HG03175 (cell line): ENCODE measurements around the gene ADAM12.
"Not testable (repeated sequence)": the region's sequence is repeated elsewhere in the genome, so short reads cannot be mapped to it uniquely, and the experiment has no call there.

Experiments used
- ATAC-seq: cut with Tn5 transposase; IDR thresholded peaks from one replicate; pipeline ENCODE4 v1.9.1; 2021; ENCODE audit warnings: mild to moderate bottlenecking, moderate library complexity; ENCODE audit not compliant: unreplicated experiment

The ADAM12 gene

GRCh38 chr10:126191192-126191591 is 197.1 kb downstream of the ADAM12 start:
- no peak for ATAC-seq

GRCh38 chr10:126188679-126189200 is 199.5 kb downstream of the ADAM12 start:
- ATAC-seq, result no peak

GRCh38 chr10:126187399-126187798 is 200.9 kb downstream of the ADAM12 start:
- ATAC-seq, result no peak

GRCh38 chr10:126186766-126187165 is 201.5 kb downstream of the ADAM12 start:
- ATAC-seq, result no peak

DNA sequence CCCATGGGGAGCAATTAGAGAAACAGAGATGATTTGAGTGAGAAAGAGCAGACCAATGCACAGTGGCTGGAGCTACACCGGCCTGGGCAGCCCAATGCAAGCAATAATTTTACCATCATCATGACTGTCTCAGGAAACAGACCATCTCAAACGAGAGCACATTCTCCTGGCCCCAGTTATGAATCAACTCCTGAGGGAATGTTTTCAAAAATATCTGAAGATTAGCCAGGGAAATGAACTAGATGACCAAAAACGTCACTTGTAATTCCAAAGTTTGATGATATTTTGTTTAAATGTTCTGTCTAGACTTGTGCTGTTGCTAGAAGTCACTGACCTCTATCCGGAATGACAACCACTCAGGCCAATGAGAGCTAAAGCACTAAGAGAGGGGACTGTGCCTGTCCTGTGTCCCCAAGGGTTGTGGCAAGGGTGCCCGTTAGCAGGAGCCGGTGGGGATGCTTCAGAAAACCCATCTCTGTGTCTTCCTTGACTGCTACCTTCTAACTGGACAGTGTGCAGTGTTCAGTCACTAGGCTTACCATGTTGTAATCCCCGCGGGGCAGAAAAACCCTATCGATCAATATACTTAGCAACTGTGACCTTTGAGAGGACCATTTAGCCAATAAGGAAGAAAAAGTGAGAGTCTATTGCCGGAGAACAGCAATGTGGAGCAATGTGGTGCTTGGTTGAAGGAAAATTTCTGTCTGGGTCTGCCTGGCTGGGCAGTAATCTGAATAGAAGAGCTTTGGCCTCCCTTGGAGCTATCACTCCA is 202.4 kb downstream of the ADAM12 start:
- ATAC-seq, result no peak

GRCh38 chr10:126181626-126182025 is 206.7 kb downstream of the ADAM12 start:
- ATAC-seq, result no peak

DNA sequence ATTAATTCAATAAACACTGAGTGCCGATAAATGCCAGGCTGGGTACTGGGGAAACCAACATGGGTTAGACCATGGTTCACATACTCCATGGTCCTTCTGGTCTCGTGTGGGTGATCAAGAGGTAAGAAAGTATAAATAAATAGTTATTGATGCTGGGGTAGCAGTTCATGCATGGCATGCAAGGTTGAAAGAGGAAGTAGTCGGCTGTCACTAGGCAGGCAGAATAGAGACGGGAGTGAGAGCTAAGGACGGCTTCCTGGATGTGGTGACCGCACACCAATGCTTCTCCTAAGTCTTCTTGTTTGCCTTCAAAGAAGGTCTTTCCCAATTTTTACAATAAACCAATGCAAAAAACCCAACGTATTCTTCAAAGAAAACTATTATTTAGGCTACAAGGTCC is 208.6 kb downstream of the ADAM12 start:
- ATAC-seq, result peak; percentile 81

GRCh38 chr10:126177417-126178030 is 210.8 kb downstream of the ADAM12 start:
- ATAC-seq, result no peak

- no peak for ATAC-seq
These were observed 212.5 kb downstream of the ADAM12 start for GRCh38 chr10:126175641-126176262.

DNA sequence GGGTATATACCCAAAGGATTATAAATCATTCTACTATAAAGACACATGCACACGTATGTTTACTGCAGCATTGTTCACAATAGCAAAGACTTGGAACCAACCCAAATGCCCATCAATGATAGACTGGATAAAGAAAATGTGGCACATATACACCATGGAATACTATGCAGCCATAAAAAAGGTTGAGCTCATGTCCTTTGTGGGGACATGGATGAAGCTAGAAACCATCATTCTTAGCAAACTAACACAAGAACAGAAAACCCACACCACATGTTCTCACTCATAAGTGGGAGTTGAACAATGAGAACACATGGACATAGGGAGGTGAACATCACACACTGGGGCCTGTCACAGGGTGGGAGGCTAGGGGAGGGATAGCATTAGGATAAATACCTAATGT is 215.5 kb downstream of the ADAM12 start:
- ATAC-seq, result not testable (repeated sequence)

DNA sequence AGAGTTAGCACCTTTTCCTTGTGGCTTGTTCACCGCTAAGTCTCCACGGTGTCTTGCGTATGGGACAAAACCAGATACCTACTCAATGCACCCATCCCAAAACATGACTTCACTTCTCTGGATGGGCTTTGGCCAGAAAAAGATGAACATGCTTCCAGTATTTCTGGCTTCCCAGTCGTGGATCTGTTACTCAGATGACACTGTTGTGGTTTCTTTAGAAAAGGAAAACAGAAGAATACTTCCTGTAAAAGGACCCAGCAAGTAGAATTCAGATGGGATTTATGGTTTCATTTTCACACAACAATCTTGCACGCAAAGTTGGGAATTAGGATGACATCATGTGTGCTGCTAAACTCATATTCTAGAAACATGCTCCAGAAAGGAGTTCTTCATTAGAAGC is 216.7 kb downstream of the ADAM12 start:
- no peak for ATAC-seq

DNA sequence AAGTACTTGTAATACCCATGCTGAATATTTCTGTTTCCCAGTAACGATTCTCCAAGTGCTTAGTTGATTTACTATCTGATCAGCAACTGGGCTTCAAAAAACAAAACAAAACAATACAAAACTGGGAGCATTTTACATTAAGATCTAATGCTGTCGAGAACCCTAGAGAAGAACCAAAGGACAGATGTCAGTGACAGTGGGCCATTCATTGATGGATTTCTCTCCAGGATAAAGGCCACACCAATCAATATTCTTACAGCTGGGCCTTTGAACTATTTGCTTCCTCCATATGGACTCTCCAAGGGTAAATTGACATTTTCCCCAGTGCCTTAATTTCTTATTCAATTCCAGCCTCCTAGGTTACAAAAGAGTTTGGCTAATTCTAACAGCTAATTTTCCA is 217.5 kb downstream of the ADAM12 start:
- no peak for ATAC-seq

- ATAC-seq, result no peak
These were observed 217.9 kb downstream of the ADAM12 start for GRCh38 chr10:126170371-126170770.

DNA sequence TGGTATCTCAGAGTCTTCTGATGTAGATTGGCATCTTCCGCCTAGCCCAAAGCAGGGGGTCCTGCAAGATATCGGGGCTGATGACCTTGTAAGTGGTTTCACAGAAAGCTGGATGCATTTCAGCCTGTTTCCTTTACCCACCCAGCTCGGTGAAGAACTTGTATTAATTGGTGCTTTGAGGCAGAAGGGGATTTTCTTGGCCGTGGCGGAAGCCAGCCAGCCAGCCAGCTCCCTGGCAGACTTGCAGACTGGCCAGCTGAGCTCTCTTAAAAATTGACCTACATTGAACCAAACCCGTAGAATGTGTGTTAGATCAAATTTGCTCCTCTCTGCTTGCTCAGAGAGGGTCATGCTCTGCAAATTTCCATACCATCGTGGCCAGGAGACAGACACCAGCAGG is 218.4 kb downstream of the ADAM12 start:
- no peak for ATAC-seq

DNA sequence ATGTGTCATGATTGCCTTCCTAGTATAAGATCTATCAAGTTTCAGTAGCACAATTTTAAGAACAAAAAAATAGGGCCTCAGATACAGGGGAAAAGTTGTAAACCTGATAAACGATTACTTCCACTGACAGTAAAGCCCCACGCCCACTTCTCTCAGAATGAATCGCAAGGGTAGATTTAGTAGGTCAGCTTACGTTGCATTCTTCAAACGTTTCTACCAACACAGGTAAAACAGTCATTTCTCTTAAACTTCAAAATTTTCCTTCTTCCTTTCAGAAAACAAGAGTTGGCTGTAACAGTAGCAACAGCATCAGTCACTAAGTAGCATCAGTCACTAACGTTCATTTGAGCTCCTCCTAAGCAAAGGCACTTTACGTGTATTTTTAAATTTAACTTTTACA is 221.5 kb downstream of the ADAM12 start:
- ATAC-seq, result no peak

GRCh38 chr10:126165874-126166273 is 222.4 kb downstream of the ADAM12 start:
- no peak for ATAC-seq

DNA sequence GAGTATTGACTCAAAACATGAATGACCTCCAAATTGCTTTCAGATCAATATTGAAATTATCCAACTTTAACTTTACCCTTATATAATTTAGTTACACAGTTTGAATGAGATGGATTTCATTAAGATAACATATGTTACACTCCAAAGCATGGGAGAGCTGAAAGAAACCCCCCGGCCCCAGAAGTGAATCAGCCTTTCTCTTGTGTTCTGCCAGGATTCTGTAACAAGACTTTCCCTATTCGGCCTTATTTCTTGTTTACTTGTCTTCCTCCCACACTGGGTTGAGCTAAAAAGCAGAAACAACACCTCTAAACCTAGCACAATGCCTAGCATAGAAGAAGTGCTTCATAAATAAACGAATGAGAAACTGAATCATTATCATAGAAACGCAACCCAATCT is 224.8 kb downstream of the ADAM12 start:
- no peak for ATAC-seq

DNA sequence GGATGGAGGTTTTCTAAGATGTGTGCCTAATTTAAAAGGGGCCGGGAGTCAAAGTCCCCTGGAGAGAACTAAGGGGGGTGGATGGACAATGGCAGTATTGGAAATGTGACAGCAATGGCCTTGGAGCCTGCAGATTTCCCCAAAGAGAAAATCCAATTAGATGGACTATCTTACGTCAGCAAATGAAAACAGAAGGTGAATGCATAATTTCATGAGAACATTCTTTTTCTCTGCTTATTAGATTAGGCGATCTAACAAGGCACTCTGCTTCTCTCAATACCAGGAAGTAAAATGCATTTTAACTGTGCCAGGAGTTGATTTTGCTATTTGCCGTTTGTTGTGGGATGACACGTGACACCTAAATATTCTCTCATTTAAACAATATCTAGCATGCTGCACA is 226.6 kb downstream of the ADAM12 start:
- ATAC-seq, result no peak

- ATAC-seq, result no peak
These were observed 227.2 kb downstream of the ADAM12 start for GRCh38 chr10:126160971-126161630.

GRCh38 chr10:126160571-126160970 is 227.7 kb downstream of the ADAM12 start:
- no peak for ATAC-seq

DNA sequence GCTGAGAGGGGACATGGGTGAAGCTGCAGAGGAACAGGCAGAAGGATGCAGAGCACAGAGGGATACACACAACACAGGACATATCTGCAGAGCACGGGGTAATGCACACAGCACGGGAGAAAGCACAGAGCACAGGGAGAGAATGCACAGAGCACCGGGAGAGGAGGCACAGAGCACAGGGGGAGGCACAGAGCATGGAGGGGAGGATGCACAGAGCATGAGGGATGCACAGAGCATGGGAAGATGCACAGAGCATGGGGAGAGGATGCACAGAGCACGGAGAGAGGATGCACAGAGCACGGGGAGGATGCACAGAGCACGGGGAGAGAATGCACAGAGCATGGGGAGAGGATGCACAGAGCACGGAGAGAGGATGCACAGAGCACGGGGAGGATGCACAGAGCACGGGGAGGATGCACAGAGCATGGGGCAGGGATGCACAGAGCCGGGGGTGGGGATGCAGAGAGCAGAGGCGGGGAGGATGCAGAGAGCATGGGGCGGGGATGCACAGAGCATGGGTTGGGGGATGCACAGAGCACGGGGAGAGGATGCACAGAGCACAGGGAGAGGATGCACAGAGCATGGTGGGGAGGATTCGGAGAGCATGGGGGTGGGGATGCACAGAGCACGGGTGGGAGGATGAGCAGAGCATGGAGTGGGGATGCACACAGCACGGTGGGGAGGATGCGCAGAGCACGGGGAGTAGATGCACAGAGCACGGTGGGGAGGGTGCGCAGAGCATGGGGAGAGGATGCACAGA is 230.0 kb downstream of the ADAM12 start:
- no peak for ATAC-seq
